GM12865 (cell line): ENCODE measurements around the gene OR2AG2.

Source experiments
- DNase-seq: peaks from one replicate; pipeline ENCODE4 v3.0.0; 2010; ENCODE audit warnings: low read depth
- H3K4me3 ChIP-seq: 2 replicates; pipeline ENCODE4 v1.5.1; 2011; ENCODE audit warnings: mild to moderate bottlenecking, low read depth, low read length, control low read depth
- TF ChIP-seq, protein P1 (sequence below): IDR thresholded peaks from 2 replicates; pipeline ENCODE4 v1.5.1; 2011; ENCODE audit warnings: low read length, control low read depth, low read depth, inconsistent platforms; ENCODE audit not compliant: insufficient read depth; ENCODE audit errors: missing control alignments

Gene OR2AG2

DNA sequence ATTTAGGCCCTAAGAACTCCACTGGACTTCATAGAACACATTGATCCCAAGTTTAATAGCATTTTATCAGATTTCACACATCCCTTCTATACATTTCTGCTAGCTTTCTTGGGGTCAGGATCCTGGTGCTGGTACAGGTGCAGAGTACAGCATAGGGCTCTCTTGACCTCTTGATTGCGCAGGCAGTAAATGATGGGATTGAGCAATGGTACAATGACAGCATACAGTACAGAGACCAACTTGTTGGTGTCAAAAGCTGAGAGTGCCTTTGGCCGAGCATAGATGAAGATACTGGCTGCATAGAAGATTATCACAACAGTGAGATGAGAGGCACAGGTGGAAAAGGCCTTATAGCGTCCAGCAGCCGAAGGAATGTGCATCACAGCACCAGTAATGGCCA is 22.9 kb upstream of the OR2AG2 start:
- TF ChIP-seq, protein P1, sequence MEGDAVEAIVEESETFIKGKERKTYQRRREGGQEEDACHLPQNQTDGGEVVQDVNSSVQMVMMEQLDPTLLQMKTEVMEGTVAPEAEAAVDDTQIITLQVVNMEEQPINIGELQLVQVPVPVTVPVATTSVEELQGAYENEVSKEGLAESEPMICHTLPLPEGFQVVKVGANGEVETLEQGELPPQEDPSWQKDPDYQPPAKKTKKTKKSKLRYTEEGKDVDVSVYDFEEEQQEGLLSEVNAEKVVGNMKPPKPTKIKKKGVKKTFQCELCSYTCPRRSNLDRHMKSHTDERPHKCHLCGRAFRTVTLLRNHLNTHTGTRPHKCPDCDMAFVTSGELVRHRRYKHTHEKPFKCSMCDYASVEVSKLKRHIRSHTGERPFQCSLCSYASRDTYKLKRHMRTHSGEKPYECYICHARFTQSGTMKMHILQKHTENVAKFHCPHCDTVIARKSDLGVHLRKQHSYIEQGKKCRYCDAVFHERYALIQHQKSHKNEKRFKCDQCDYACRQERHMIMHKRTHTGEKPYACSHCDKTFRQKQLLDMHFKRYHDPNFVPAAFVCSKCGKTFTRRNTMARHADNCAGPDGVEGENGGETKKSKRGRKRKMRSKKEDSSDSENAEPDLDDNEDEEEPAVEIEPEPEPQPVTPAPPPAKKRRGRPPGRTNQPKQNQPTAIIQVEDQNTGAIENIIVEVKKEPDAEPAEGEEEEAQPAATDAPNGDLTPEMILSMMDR = no peak
- no peak for DNase-seq
- no peak overlapping the region for H3K4me3 ChIP-seq

DNA sequence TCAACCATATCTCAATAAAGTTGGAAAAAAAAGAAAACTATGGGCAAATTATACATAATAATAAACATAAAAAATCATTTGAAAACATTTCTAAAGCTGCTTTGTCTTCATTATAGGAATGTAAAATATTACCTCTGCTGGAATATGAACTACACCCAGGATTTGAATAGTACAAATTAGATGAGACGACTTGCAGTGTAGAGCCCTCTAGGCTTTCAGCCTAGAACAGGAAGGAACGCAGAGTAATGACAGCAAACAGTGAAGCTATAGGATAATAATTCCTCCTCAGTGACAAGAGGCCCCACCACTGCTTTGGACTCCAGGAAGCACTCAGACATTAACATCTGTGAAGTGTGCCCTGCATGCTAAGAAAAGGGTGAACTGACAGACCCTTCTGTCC is 18.8 kb upstream of the OR2AG2 start:
- DNase-seq = no peak
- TF ChIP-seq, protein P1 = no peak
- no peak overlapping the region for H3K4me3 ChIP-seq

DNA sequence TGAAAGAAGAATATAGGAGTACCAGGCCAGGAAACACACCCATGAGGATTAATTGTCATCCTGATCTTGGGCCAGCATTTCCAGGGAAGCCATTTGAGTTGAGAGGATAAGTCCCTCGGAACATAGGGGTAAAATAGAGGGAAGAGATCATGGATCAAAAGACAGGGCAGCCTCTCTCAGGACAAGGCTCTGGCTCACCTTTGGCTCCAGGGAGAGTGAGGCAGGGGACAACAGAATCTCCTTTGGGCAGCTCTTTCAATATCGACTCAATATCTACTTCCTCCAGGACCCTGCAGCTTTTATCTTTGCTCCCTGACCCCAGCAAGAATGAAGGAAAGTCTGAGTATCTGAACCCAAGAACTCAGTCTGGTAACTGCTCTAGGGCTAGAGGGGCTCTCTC is 10.9 kb upstream of the OR2AG2 start, which contains the start of gene OR2AG1:
Gene OR2AG1, plus strand, starts transcription at position 301 of the 400 bp plus-strand sequence. CDS start 2,018 bp downstream, outside the sequence.
- H3K4me3 ChIP-seq = no peak within 1 kb of the TSS
- DNase-seq = no peak
- TF ChIP-seq, protein P1 = no peak

DNA sequence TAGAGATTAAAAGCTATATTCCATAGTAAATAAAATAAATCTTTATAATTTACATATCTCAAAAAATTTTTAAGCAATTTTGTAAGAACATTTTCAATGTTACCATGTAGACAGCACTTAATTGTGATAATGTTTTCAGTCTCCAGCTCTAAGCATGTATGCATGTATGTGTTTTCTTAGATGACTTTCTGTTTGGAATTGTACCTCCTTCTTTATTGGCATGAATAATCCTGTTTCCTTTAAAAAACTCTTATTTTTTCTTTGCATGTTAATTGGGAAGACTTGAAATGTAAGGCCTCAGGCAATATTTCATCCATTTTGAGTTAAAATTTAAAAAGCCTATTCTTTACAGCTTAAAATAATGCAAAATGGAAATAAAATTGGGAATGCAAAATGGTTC is 9.1 kb upstream of the OR2AG2 start:
- TF ChIP-seq, protein P1 = no peak
- DNase-seq = no peak
- no peak overlapping the region for H3K4me3 ChIP-seq

DNA sequence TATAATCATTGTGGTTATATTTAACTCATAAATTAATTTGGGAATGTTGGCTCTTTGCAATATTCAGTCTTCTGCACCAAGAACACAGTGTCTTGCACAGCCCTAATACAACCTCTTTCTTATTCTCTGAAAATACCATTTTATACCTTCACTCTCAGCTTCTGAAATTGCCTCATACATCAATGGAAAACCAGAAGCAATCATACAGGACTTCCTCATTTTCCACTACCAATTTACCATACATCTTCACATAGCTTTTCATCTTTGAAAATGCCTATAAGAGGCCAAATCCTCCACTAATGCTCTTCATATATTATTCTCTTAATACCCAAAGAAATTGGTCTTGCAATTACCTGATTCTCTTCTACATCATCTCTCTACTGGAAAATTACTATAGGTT is 6.7 kb upstream of the OR2AG2 start:
- no peak for DNase-seq
- no peak overlapping the region for H3K4me3 ChIP-seq
- TF ChIP-seq, protein P1 = no peak

DNA sequence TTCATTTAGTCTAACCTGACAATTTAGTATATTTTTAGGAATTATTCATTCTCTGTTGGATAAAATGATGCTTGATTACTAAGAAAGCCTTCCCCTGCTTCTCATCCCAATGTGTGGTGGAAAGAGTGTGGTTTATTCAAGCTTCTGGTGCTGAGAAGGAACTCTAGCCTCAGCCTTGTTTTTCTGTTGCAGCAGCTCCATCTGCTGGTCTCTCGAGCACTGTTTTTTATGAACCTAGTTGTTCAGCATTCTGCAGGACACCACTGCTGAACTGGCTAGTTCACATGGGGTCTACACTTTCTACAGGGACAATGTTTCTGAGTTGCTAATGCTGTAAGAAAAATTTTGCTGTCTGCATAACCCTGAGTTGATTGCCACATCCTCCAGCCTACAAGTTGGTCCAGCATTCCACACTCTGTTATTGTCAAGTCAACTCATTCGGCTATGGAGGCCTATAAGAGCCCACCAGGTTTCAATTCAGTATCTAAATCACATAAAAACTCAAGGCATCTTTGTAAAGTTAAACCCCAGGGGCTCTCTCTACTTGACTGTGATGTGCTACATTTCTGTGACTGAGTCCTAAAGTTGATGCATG is 14.3 kb downstream of the OR2AG2 start:
- no peak overlapping the region for H3K4me3 ChIP-seq
- DNase-seq = peak; percentile 74
- TF ChIP-seq, protein P1 = peak; percentile 77

DNA sequence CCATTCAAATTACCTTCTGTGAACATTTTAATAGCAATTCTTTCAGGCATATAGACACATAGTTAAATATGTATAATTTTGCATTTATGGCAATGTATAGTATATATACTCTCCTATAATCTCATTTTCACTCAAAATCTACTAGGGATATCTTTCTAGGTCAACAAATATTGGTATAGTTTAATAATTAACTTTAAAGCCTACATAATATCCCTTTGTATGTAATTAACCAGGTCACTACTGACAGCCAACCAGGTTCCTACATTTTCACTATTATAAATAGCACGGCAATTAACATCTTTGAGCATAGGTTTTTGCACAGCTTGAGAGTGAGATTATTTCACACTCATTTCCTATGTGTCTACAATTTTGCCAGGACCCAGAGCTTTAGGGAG is 15.8 kb downstream of the OR2AG2 start:
- TF ChIP-seq, protein P1 = no peak
- no peak overlapping the region for H3K4me3 ChIP-seq
- DNase-seq = no peak
